HepG2 (cell line): ENCODE results near the gene SCN4B. TPM values are rescaled to one million over a fixed set of nuclear protein-coding genes. Genes with fewer than 3 reads are reported as not detected.

ENCODE experiments used
- ATF7 ChIP-seq, 2 experiments: fragments of 450-650 bp in 1 of 2; sonication (generic) in 1 of 2; formaldehyde crosslinking in 1 of 2; IDR thresholded peaks; 2 replicates each; pipeline versions ENCODE4 v1.4.0 to v1.6.1; 2016 to 2020; ENCODE audit warnings: antibody characterized with exemption in 1 of 2, mild to moderate bottlenecking in 1 of 2, missing genetic modification reagents in 1 of 2
- CBFB ChIP-seq: sonication (generic); formaldehyde crosslinking; IDR thresholded peaks from 2 replicates; pipeline ENCODE4 v1.4.0; 2020; ENCODE audit warnings: missing genetic modification reagents
- DMAP1 ChIP-seq: IDR thresholded peaks from 2 replicates; pipeline ENCODE4 v1.6.1; 2016
- ELF1 ChIP-seq: sonication (generic); formaldehyde crosslinking; IDR thresholded peaks from 2 replicates; pipeline ENCODE4 v1.4.0; 2020; ENCODE audit warnings: missing genetic modification reagents
- HMG20A ChIP-seq: IDR thresholded peaks from 2 replicates; pipeline ENCODE4 v1.6.1; 2016; ENCODE audit warnings: borderline replicate concordance
- HNF1B ChIP-seq: sonication (generic); formaldehyde crosslinking; IDR thresholded peaks from 2 replicates; pipeline ENCODE4 v1.5.1; 2020; ENCODE audit warnings: mild to moderate bottlenecking, moderate library complexity, missing genetic modification reagents
- MLX ChIP-seq: IDR thresholded peaks from 2 replicates; pipeline ENCODE4 v1.6.1; 2016
- NONO ChIP-seq, 2 experiments: fragments of 450-650 bp in 1 of 2; sonication (generic) in 1 of 2; formaldehyde crosslinking in 1 of 2; IDR thresholded peaks in 1 of 2; conservative IDR thresholded peaks in 1 of 2; 2 replicates each; pipeline versions ENCODE4 v1.6.1 to v1.8.0; 2017 to 2022; ENCODE audit warnings: mild to moderate bottlenecking in 1 of 2, missing genetic modification reagents in 1 of 2, moderate library complexity in 1 of 2
- NR2F1 ChIP-seq, 2 experiments: fragments of 450-650 bp in 1 of 2; formaldehyde crosslinking in 1 of 2; IDR thresholded peaks; 2 replicates each; pipeline versions ENCODE4 v1.5.0 to v1.6.1; 2016 to 2020; ENCODE audit warnings: mild to moderate bottlenecking in 1 of 2, missing compliant biosample characterization in 1 of 2, missing genetic modification reagents in 1 of 2, moderate library complexity in 1 of 2
- PHB2 ChIP-seq: fragments of 450-650 bp; IDR thresholded peaks from 2 replicates; pipeline ENCODE4 v1.6.1; 2018; ENCODE audit not compliant: partially characterized antibody
- POLR2A ChIP-seq, 2 experiments: IDR thresholded peaks; 2 replicates each; pipeline ENCODE4 v1.6.1; 2011; ENCODE audit warnings: low read depth in 2 of 2, low read length in 2 of 2, mild to moderate bottlenecking in 1 of 2, moderate library complexity in 1 of 2; ENCODE audit not compliant: insufficient read depth in 1 of 2
- REXO4 ChIP-seq: sonication (generic); formaldehyde crosslinking; IDR thresholded peaks from 2 replicates; pipeline ENCODE4 v1.8.0; 2022; ENCODE audit warnings: missing genetic modification reagents, mild to moderate bottlenecking, borderline replicate concordance
- SMAD9 ChIP-seq: sonication (generic); formaldehyde crosslinking; IDR thresholded peaks from 2 replicates; pipeline ENCODE4 v1.5.1; 2020; ENCODE audit warnings: mild to moderate bottlenecking, missing genetic modification reagents
- SMARCE1 ChIP-seq: fragments of 450-650 bp; IDR thresholded peaks from 2 replicates; pipeline ENCODE4 v1.6.1; 2017; ENCODE audit warnings: borderline replicate concordance
- TEAD2 ChIP-seq: sonication (generic); formaldehyde crosslinking; IDR thresholded peaks from 2 replicates; pipeline ENCODE4 v1.9.0; 2021; ENCODE audit warnings: missing genetic modification reagents
- TP53 ChIP-seq: sonication (generic); formaldehyde crosslinking; conservative IDR thresholded peaks from 2 replicates; pipeline ENCODE4 v1.4.0; 2020; ENCODE audit warnings: missing genetic modification reagents
- ZBED4 ChIP-seq: sonication (generic); formaldehyde crosslinking; IDR thresholded peaks from 2 replicates; pipeline ENCODE4 v1.4.0; 2020; ENCODE audit warnings: missing genetic modification reagents, borderline replicate concordance
- ZNF124 ChIP-seq: sonication (generic); formaldehyde crosslinking; IDR thresholded peaks from 2 replicates; pipeline ENCODE4 v1.4.0; 2020; ENCODE audit warnings: missing genetic modification reagents
- ZNF460 ChIP-seq: sonication (generic); formaldehyde crosslinking; IDR thresholded peaks from 2 replicates; pipeline ENCODE4 v1.5.1; 2020; ENCODE audit warnings: missing genetic modification reagents, mild to moderate bottlenecking, borderline replicate concordance
- ZNF619 ChIP-seq: sonication (generic); formaldehyde crosslinking; IDR thresholded peaks from 2 replicates; pipeline ENCODE4 v1.4.0; 2020; ENCODE audit warnings: mild to moderate bottlenecking, missing genetic modification reagents
- ZNF691 ChIP-seq: sonication (generic); formaldehyde crosslinking; IDR thresholded peaks from 2 replicates; pipeline ENCODE4 v1.4.0; 2020; ENCODE audit warnings: missing genetic modification reagents, low read depth, mild to moderate bottlenecking, borderline replicate concordance
- ZNF709 ChIP-seq: sonication (generic); formaldehyde crosslinking; IDR thresholded peaks from 2 replicates; pipeline ENCODE4 v1.5.0; 2020; ENCODE audit warnings: mild to moderate bottlenecking, missing genetic modification reagents
- ZNF724P ChIP-seq: sonication (generic); formaldehyde crosslinking; IDR thresholded peaks from 2 replicates; pipeline ENCODE4 v1.8.0; 2022; ENCODE audit warnings: missing genetic modification reagents, borderline replicate concordance
- ZNF768 ChIP-seq: sonication (generic); formaldehyde crosslinking; IDR thresholded peaks from 2 replicates; pipeline ENCODE4 v1.4.0; 2020; ENCODE audit warnings: missing genetic modification reagents
- polyA plus RNA-seq, 8 experiments: library from polyadenylated mRNA; depleted of rRNA in 3 of 8; stranded (reverse) in 7 of 8; unstranded in 1 of 8; fragments of >200 nt; fragmentation: Illumina TruSeq in 4 of 8; extraction: Trizol in 4 of 8; gene quantifications; 2 replicates each; pipeline versions ENCODE4 v1.2.1 to v1.2.3, GENCODE V29; 2011 to 2016; ENCODE audit warnings: low read depth in 4 of 8, missing spikeins in 1 of 8, mixed read lengths in 1 of 8; ENCODE audit not compliant: insufficient read depth in 1 of 8
- total RNA-seq, 5 experiments: library from RNA; depleted of rRNA; stranded (reverse); fragments of >200 nt; fragmentation: Illumina TruSeq; extraction: Trizol; gene quantifications; 2 replicates each; pipeline ENCODE4 v1.2.3, GENCODE V29; 2016; ENCODE audit warnings: low read depth in 1 of 5

SCN4B gene
- total and polyA plus RNA-seq, 2 of the 13 experiments (the other 11 are each of a cell fraction or from before 2014, with no cell fraction given), result 0.04 to 0.29 TPM

GRCh38 chr11:118092907-118093571, 59.6 kb downstream of the SCN4B start (continued):
- no peak for TF ChIP-seq ZNF460 (CRISPR knock-in tag)
- no peak for TF ChIP-seq TEAD2 (CRISPR knock-in tag)
- TF ChIP-seq ELF1, result no peak
- TF ChIP-seq SMARCE1, result no peak
- TF ChIP-seq ZNF768 (CRISPR knock-in tag), result peak; percentile 83
- peak; percentile 62 to 83; a peak in 3 of 4 replicates for TF ChIP-seq NR2F1 (CRISPR knock-in tag; IDR thresholded peaks at IDR 0.05)
- TF ChIP-seq MLX (CRISPR knock-in tag), result no peak
- TF ChIP-seq NONO (IDR thresholded peaks at IDR 0.05), result no peak
- no peak for TF ChIP-seq NONO (CRISPR knock-in tag; conservative IDR thresholded peaks at IDR 0.05)
- TF ChIP-seq ZNF691 (CRISPR knock-in tag), result no peak
- TF ChIP-seq POLR2A (IDR thresholded peaks at IDR 0.05; ENCODE audit: insufficient read depth in 1 of 2, low read depth in 2 of 2, low read length in 2 of 2), result no peak
- TF ChIP-seq SMAD9, result no peak
- TF ChIP-seq CBFB (CRISPR knock-in tag), result peak; percentile 93
- TF ChIP-seq HNF1B, result no peak; the same call in 1 of the 2 replicates
- TF ChIP-seq ZNF619 (CRISPR knock-in tag), result no peak
- TF ChIP-seq REXO4 (CRISPR knock-in tag), result no peak
- TF ChIP-seq ZNF709 (CRISPR knock-in tag), result no peak
- TF ChIP-seq ZNF724P (CRISPR knock-in tag), result no peak
- TF ChIP-seq TP53 (CRISPR knock-in tag), result no peak; the same call in 1 of the 2 replicates
- peak; percentile 52; the same call in 1 of the 2 replicates for TF ChIP-seq DMAP1 (CRISPR knock-in tag)
- TF ChIP-seq ZBED4 (CRISPR knock-in tag), result no peak
- TF ChIP-seq PHB2, result no peak
- peak; percentile 71; the same call in 1 of the 2 replicates for TF ChIP-seq HMG20A (CRISPR knock-in tag)
- no peak for TF ChIP-seq ATF7 (IDR thresholded peaks at IDR 0.05)
- no peak for TF ChIP-seq ATF7 (CRISPR knock-in tag; IDR thresholded peaks at IDR 0.05)
- no peak for TF ChIP-seq ZNF124
